ENCODE data around the gene NBEAL2.
A peak's percentile ranks its signal among the peaks of the same experiment; 100 is the strongest.
"Not testable (repeated sequence)": the region's sequence is repeated elsewhere in the genome, so short reads cannot be mapped to it uniquely, and the experiment has no call there.

The NBEAL2 gene

GRCh38 chr3:47012342-47013230, 33.1 kb downstream of the NBEAL2 start:
- DNase-seq (ENCODE audit: low spot score) = no peak

DNA sequence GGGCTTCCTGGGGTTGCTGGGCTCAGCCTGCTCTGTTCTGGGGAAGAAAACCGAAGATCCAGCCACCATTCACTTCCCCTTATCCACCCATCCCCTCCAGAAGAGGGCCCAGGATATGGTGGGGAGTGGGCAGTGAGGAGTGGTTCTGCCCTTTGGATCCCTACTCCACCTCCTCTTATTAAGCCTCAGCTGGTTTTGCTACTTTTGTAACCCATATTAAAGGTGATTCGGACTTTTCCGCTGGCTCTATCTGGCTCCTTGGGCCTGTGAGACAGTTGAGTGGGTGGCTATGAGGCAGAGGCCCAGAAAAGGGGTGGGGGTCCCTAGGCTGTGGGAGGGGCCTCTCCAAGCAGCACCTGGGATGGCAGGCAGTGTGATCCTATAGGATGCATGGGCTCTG, 33.8 kb downstream of the NBEAL2 start:
- no peak for DNase-seq (ENCODE audit: low spot score)

GRCh38 chr3:47014036-47014435, 34.6 kb downstream of the NBEAL2 start:
- no peak for DNase-seq (ENCODE audit: low spot score)

DNA sequence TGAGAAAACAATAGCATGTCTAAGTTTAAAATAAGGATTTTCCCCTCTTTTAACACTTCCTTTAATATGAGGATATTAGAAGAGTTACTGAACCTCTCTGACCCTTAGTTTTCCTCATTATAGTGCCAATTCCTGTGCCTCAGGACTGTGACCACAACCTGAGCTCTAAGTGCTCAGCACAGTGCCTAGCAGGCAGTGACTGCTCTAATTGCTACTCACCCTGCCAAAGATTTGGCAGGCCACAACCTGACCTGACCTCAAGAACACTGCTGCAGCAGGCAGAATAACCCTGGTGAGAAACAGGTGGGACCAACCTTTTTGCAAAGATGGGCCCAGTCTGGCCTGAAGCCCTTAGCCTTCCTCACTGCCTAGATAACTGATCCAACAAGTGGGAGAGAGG, 35.7 kb downstream of the NBEAL2 start:
- DNase-seq (ENCODE audit: low spot score) = no peak

- DNase-seq (ENCODE audit: low spot score) = no peak
Observed at GRCh38 chr3:47016086-47016933, 36.8 kb downstream of the NBEAL2 start.

DNA sequence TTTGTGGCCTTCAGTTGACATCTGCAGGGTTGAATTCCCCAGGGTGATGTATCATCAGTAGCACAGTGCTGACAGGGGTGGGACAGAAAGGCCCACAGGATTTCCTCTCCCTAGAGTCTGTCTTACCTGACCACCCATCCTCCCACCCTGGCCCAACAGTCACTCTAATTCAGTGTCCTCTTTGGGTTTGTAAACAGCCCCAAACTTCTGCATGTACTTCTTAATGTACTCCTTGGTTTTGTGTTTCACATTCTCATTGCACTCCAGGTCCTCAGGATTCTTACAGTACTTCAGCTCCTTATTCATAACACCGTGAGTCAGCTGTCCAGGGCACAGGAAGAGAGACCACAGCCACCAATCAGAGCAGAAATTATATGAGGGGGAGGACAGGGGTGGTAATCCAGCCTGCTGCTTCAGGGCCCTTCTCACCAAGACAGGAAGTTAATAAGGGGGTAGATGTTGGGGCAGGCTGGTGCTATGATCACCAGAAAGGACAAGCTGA, 37.5 kb downstream of the NBEAL2 start:
- DNase-seq (ENCODE audit: low spot score) = peak; percentile 47

DNA sequence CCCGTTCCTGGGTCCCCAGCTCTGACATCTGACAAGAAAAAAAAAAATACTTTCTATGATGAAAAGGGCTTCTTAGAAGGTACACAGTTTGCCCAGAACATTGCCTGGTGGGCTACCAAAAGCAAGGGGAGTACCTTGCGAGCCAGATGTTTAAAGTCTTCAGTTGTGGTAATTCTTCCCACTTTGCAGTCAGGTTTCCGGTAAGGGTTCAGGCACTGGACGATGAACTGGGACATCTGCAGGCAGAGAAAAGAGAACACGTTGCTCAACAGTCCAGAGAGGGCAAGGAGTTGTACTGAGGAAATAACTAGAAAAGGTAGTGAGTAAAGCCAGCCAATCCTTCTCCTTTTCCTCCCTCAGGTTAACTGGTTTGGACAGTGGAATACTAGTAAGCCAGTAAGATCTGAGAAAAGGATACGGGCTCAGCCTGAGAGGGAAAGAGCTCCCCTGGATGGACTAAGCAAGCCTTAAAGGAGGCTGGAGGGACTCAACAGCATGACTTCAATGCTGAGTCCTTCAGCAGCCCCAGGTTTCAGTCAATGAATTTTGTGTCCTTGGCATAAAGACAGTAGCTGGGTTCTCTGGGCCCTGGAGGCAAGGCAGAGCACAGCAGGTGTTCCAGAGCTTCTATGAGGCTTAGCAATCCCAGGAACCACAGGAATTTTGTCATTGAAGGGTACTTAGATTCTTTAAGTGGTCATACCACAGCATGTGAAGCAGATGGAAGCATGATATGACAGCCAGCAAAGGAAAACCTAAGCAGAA, 38.2 kb downstream of the NBEAL2 start:
- DNase-seq (ENCODE audit: low spot score) = no peak

- no peak for DNase-seq (ENCODE audit: low spot score)
Observed at GRCh38 chr3:47018269-47018611, 38.8 kb downstream of the NBEAL2 start.

DNA sequence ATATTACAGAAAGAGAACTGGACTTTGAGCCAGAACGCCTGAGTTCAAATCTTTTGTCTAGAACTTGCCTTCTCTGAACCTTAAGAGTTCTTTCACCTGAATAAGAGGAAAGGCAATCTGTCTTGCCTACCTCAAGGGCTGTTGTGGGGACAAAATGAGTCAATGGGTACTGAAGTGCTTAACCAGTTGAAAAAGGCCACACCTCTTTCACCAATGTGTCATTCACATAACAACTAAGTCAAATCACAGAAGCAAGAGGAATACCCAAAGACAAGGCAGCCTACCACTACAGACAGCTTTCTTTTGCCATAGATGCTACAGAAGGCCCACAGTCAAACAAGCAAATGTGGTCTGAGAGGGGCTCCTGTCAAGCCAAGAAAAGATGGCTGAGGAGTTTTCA, 39.7 kb downstream of the NBEAL2 start:
- DNase-seq (ENCODE audit: low spot score) = no peak

DNA sequence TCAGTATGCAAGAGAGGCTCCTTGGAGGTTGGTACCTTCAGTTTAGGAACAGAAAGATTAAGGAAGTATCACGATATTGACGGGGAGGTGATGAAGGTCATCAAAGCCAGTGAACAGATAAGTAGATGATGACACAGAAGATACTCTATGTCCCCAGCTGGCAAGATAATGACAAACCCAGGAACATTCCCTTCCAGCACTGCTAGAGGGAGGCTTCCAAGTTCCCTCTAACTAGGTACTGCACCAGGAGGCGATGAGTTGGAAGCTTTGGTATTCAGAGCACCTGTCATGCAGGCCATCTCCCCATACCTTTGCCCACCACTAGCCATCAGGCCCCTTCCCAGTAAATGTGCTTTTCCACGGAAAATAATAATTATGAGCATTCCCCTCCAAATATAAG, 40.8 kb downstream of the NBEAL2 start:
- DNase-seq (ENCODE audit: low spot score) = no peak

GRCh38 chr3:47022641-47023071, 43.2 kb downstream of the NBEAL2 start:
- no peak for DNase-seq (ENCODE audit: low spot score)

- no peak for DNase-seq (ENCODE audit: low spot score)
Observed at GRCh38 chr3:47024932-47025331, 45.5 kb downstream of the NBEAL2 start.

- DNase-seq (ENCODE audit: low spot score) = not testable (repeated sequence)
Observed at GRCh38 chr3:47026432-47026831, 47.0 kb downstream of the NBEAL2 start.

- DNase-seq (ENCODE audit: low spot score) = no peak
Observed at GRCh38 chr3:47028146-47028545, 48.7 kb downstream of the NBEAL2 start.

GRCh38 chr3:47028667-47029066, 49.2 kb downstream of the NBEAL2 start:
- no peak for DNase-seq (ENCODE audit: low spot score)

GRCh38 chr3:47031041-47031440, 51.6 kb downstream of the NBEAL2 start:
- DNase-seq (ENCODE audit: low spot score) = not testable (repeated sequence)

DNA sequence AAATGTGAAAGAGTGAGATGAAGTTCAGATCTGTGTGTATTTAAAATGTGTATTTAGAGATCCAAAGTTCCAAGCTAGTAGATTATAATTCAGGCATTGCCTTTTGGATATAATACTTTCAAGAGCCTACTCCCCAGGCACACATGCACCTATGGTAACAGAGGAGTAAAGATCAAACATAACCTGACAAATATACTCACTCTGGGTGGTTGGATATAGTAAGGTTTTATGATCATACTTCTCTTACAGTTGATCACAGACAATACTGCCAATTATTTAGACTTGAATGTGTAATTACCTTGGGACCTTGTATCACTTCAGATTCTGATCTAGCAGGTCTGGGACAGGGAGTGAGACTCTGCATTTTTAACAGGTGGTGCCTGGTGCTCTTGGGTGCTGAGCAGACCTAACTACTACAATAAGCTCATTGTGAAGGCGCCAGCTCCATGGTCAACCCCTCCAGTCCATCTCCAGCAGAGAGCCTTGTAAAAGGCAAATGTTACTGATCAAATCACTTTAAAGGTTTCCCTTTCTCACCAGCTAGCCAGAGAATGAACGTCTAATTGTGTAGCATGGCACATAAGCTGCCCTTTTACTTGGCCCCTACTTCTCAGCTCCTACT, 55.5 kb downstream of the NBEAL2 start:
- no peak for DNase-seq (ENCODE audit: low spot score)

DNA sequence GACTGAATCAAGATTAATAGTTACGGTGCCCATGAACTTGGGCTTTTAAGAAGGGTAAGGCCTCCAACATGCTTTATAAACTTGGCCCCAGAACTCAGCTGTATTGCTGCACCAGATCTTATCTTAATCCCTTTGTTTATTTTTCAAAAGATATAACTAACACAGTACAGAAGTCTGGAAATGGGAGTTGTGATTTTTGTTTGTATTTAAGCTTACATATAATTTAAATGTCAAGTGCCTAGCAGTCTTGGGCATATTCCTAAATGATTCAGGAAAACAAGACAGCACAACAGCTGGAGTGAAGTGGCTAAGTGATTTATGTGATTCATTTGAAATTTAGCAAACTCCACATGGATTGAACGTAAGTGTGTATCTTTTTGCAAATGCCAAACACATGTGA, 56.2 kb downstream of the NBEAL2 start:
- no peak for DNase-seq (ENCODE audit: low spot score)

- no peak for DNase-seq (ENCODE audit: low spot score)
Observed at GRCh38 chr3:47036145-47036544, 56.7 kb downstream of the NBEAL2 start.

DNA sequence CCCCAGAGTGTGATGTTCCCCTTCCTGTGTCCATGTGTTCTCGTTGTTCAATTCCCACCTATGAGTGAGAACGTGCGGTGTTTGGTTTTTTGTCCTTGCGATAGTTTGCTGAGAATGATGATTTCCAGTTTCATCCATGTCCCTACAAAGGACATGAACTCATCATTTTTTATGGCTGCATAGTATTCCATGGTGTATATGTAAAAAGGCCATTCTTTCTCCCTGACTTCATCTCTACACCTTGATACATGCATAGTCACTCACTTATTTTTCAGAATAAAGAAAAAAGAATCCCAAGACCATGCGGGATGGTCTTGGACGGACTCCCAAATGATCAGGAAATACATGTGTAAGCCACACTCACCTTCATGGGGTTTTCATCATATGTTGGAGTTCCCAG, 57.8 kb downstream of the NBEAL2 start:
- DNase-seq (ENCODE audit: low spot score) = not testable (repeated sequence)

GRCh38 chr3:47041114-47041513, 61.6 kb downstream of the NBEAL2 start:
- DNase-seq (ENCODE audit: low spot score) = no peak

All from NAMALWA (cell line).